K562 treated with DMSO at 1 percent for 48 hours (cell line): ENCODE data around the gene INPP1. TPM values are rescaled to one million over a fixed set of nuclear protein-coding genes. Genes with fewer than 3 reads are reported as not detected.

ENCODE experiments used
- total RNA-seq: library from RNA; unstranded; fragments of 300-600 nt; gene quantifications from 2 replicates; pipeline ENCODE4 v1.2.3, GENCODE V29; 2022; ENCODE audit warnings: low replicate concordance; ENCODE audit errors: extremely low read depth

INPP1 gene
- not detected in 2 replicates for total RNA-seq

GRCh38 chr2:190343536-190344275 lies at the start of gene INPP1:
INPP1 (plus strand) TSS chr2:190343589; CDS start chr2:190360103, 16,514 bp downstream.

GRCh38 chr2:190319555-190320498 lies 23.6 kb upstream of the INPP1 start, which contains the start of gene HIBCH:
HIBCH (minus strand) TSS chr2:190319826; CDS start chr2:190319750, 76 bp downstream.

GRCh38 chr2:190407662-190408537 lies 64.5 kb downstream of the INPP1 start, which contains the start of gene MFSD6:
MFSD6 (plus strand) TSS chr2:190408355; CDS start chr2:190436030, 27,675 bp downstream.

Other genes with a start within 250 kb of the INPP1 start
- gene HIBCH, start 23.8 kb upstream of the INPP1 start, total RNA-seq: not detected in 2 replicates
- gene MFSD6, start 64.8 kb downstream of the INPP1 start, total RNA-seq: not detected in 2 replicates
- not detected in 2 replicates for gene NEMP2, start 191.1 kb downstream of the INPP1 start, total RNA-seq